ENCODE measurements around the gene ZNF630.
"Not testable (repeated sequence)": the region's sequence is repeated elsewhere in the genome, so short reads cannot be mapped to it uniquely, and the experiment has no call there.

The ZNF630 gene

GRCh38 chrX:48071064-48071985 is at the start of gene ZNF630:
TSS of gene ZNF630 (minus strand) at chrX:48071640. CDS start at chrX:48066886, 4,754 bp downstream.
- peak; percentile 53 for DNase-seq (ENCODE audit: low spot score)

GRCh38 chrX:48107717-48108116 is 36.3 kb upstream of the ZNF630 start:
- DNase-seq (ENCODE audit: low spot score): no peak

DNA sequence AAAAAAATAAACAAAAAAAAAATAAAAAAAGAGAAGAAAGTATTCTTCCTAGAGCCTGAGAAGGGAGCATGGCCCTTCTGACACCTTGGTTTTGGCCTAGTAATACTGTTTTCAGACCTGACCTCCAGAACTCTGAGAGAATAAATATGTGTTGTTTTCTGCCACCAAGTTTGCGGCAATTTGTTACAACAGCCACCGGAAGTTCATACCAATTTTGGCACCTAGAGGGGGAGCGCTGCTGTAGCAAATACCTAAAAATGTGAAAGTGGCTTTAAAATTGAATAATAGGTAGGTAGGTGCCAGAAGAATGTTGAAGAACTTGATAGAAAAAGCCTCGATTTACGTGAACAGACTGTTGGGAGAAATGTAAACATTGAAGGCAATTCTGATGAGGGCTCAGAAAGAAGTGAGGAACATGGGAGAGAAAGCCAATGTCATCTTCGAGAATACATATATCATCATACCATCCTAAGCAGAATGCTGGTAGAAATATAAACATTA is 31.5 kb upstream of the ZNF630 start:
- DNase-seq (ENCODE audit: low spot score): no peak

- no peak for DNase-seq (ENCODE audit: low spot score)
These were observed 30.0 kb upstream of the ZNF630 start for GRCh38 chrX:48101443-48101842.

DNA sequence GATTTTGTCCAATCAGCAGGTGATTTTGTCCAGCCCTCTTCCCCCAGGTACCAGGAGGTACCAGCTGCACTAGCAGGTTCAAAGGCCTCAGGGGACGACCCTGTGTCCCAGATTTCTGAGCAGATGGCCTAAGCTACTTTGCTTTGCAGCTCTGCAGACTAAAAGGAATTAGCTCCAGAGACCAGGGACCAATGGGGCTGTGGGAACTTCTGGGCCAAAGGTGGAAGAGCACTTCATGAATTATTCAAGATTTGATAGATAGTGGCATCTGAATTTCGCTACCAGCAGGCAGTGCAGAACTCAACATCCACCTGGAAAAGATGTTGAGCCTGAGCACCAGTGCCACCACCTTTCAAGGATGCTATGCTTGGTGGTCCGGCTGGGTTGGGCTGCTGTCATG is 21.1 kb upstream of the ZNF630 start:
- DNase-seq (ENCODE audit: low spot score): not testable (repeated sequence)

DNA sequence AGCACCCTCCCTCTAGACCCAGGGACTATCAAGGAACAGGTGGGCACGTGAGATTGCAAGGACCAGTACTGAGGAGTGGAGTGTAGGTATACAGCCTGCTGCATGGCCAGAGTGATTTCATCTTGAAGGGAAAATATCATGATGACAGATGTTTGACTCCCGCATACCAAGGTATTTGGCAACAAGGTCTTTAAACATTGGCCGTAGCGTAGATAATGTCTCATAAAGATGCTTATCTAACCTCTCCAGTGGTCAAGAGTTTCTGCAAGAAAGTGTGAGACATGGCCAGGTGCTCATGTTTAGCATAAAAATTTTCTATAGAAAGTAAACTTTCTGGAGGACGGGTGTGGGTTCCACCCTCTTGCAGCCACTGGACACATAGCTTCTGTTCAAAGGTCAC is 18.7 kb upstream of the ZNF630 start:
- DNase-seq (ENCODE audit: low spot score): no peak

DNA sequence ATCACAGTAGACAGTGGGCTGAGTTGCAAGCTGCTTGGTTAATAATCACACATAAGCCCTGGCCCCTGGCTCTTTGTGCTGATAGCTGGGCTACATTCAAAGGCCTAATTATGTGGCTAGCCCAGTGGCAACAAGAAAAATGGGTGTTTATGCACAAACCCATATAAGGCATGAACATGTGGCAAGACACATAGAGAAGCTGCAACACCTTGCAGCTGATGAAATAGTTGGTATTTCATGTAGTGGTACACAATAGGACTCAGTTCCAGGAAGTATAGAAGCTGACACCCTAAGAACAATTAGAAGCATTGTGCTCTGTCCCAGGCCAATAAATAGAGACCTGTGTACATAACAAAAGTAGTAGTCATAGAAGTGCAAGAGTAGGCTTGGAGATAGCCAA is 14.6 kb upstream of the ZNF630 start:
- DNase-seq (ENCODE audit: low spot score): no peak

GRCh38 chrX:48083706-48084105 is 12.3 kb upstream of the ZNF630 start:
- DNase-seq (ENCODE audit: low spot score): no peak

DNA sequence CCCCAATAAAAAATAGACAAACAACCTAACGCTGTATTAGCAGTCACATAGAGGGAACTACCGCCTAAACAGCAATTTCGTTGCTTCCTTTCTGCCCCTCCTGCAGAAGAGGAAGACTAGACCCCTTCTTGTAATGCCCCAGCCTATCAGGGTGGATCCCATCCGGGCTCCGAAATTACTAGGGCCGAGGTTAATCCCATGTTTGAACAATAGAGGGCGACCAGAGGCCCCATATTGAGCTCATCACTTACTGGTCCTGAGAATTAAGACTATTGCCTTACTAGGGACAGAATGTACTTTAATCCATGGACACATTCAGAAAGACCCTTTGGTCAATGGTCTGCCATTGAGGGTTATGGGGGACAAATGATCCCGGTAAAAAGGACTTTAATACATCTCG is 11.8 kb upstream of the ZNF630 start:
- DNase-seq (ENCODE audit: low spot score): peak; percentile 57

GRCh38 chrX:48076343-48076742 is 4.9 kb upstream of the ZNF630 start:
- no peak for DNase-seq (ENCODE audit: low spot score)

GRCh38 chrX:48071986-48072605 is 656 bp upstream of the ZNF630 start:
- no peak for DNase-seq (ENCODE audit: low spot score)

- no peak for DNase-seq (ENCODE audit: low spot score)
These were observed 3.1 kb downstream of the ZNF630 start for GRCh38 chrX:48068096-48068887.

GRCh38 chrX:48064261-48064660 is 7.2 kb downstream of the ZNF630 start:
- DNase-seq (ENCODE audit: low spot score): no peak

- DNase-seq (ENCODE audit: low spot score): no peak
These were observed 12.2 kb downstream of the ZNF630 start for GRCh38 chrX:48059296-48059639.

GRCh38 chrX:48058621-48059295 is 12.7 kb downstream of the ZNF630 start:
- DNase-seq (ENCODE audit: low spot score): no peak

DNA sequence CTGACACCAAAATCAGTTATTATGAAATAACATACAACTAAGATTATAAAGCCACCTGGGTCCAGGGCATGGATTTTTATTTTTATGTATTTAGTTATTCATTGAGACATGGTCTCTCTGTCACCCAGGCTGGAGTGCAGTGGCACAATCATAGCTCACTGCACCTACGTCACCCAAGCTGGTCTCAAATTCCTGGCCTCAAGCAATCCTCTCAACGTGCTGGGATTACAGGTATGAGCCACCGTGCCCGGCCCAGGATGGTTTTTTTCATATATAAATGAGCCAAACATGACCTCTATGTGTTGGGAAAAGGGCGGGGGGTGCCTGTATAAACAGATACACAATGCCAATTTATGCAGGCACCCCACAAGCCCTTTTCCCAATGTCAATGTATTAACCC is 24.6 kb downstream of the ZNF630 start:
- DNase-seq (ENCODE audit: low spot score): no peak

GRCh38 chrX:48045410-48046311 is 25.8 kb downstream of the ZNF630 start:
- DNase-seq (ENCODE audit: low spot score): no peak

DNA sequence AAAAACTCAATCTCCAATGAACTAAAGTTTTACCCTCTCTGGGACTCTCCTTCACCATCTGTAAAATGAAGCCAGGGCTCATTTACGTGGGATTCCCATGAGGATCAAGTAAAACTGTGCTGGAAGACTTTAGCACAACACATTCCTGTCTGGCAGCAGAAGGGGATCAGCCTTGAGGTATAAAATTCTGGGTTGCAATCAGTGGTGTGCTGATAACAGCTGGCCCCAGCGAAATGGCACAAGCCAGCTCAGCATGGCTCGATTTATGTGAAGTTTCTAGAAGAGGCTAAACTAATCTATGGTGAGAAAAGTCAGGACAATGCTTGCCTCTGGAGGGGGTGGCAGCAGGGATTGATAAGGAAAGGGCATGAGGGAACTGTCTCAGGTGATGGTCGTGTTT is 28.4 kb downstream of the ZNF630 start:
- no peak for DNase-seq (ENCODE audit: low spot score)

- DNase-seq (ENCODE audit: low spot score): no peak
These were observed 35.5 kb downstream of the ZNF630 start for GRCh38 chrX:48035891-48036290.

GRCh38 chrX:48030641-48031173 is 40.7 kb downstream of the ZNF630 start:
- DNase-seq (ENCODE audit: low spot score): not testable (repeated sequence)

DNA sequence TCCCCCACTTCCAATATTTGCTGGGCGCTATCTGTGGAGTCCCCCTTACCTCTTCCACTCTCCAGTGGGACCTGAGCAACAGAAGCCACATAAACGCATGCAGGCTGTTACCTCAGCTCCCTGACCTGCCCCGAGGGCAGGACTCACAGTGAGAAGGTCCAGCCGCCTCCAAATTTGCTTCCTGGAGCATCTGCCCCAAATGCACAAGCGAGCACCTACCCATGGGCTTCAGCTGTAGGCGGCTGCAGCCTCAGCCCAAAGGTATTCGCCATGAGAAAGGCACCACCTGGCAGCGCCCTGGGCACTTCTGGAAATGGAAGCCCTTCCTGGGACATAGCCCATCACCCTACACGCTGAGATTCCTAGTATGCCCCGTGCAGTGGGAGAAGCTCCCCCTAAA is 41.2 kb downstream of the ZNF630 start:
- DNase-seq (ENCODE audit: low spot score): no peak
